GM23248 (cell line): ENCODE results near the gene ACTN2. TPM values are rescaled to one million over a fixed set of nuclear protein-coding genes. Genes with fewer than 3 reads are reported as not detected.
A peak's percentile ranks its signal among the peaks of the same experiment; 100 is the strongest.

Experiments
- DNase-seq: peaks from one replicate; pipeline ENCODE4 v3.0.0-alpha.2; 2015
- H2AFZ ChIP-seq: fragments of 200-600 bp; sonication (generic); 2 replicates; pipeline ENCODE4 v1.6.1; 2016; ENCODE audit warnings: antibody characterized with exemption
- H3F3A ChIP-seq: fragments of 200-600 bp; sonication (generic); 2 replicates; pipeline ENCODE4 v1.6.1; 2016; ENCODE audit warnings: mild to moderate bottlenecking, antibody characterized with exemption, mixed run types; ENCODE audit not compliant: insufficient read depth
- H3K27ac ChIP-seq: fragments of 200-600 bp; sonication (generic); 2 replicates; pipeline ENCODE4 v1.5.1; 2016; ENCODE audit warnings: mild to moderate bottlenecking
- H3K27me3 ChIP-seq: fragments of 200-600 bp; sonication (generic); replicated peaks from 2 replicates; pipeline ENCODE4 v1.6.1; 2016; ENCODE audit warnings: mild to moderate bottlenecking; ENCODE audit not compliant: insufficient read depth
- H3K36me3 ChIP-seq: fragments of 200-600 bp; sonication (generic); 2 replicates; pipeline ENCODE4 v1.6.1; 2016; ENCODE audit warnings: low read depth, mild to moderate bottlenecking
- H3K4me1 ChIP-seq: fragments of 200-600 bp; sonication (generic); 2 replicates; pipeline ENCODE4 v1.6.1; 2016; ENCODE audit warnings: mild to moderate bottlenecking; ENCODE audit not compliant: insufficient read depth
- H3K4me2 ChIP-seq: fragments of 200-600 bp; sonication (generic); one replicate; pipeline ENCODE4 v1.6.1; 2016; ENCODE audit warnings: mild to moderate bottlenecking; ENCODE audit not compliant: unreplicated experiment
- H3K4me3 ChIP-seq: fragments of 200-600 bp; sonication (generic); 2 replicates; pipeline ENCODE4 v1.5.1; 2016; ENCODE audit warnings: mild to moderate bottlenecking
- H3K79me2 ChIP-seq: fragments of 200-600 bp; sonication (generic); 2 replicates; pipeline ENCODE4 v1.6.1; 2016; ENCODE audit warnings: mild to moderate bottlenecking; ENCODE audit not compliant: insufficient read depth
- H3K9ac ChIP-seq: fragments of 200-600 bp; sonication (generic); 2 replicates; pipeline ENCODE4 v1.6.1; 2016; ENCODE audit warnings: mild to moderate bottlenecking
- H3K9me2 ChIP-seq: fragments of 200-600 bp; sonication (generic); 2 replicates; pipeline ENCODE4 v1.6.1; 2016; ENCODE audit warnings: mixed run types, mild to moderate bottlenecking, moderate library complexity; ENCODE audit not compliant: insufficient read depth
- H3K9me3 ChIP-seq: fragments of 200-600 bp; sonication (generic); one replicate; pipeline ENCODE4 v1.6.1; 2017; ENCODE audit warnings: low read depth
- H4K20me1 ChIP-seq: fragments of 200-600 bp; sonication (generic); 2 replicates; pipeline ENCODE4 v1.6.0; 2016; ENCODE audit not compliant: insufficient read depth
- EZH2 ChIP-seq: fragments of 200-600 bp; sonication (generic); IDR thresholded peaks from 2 replicates; pipeline ENCODE4 v1.6.1; 2018; ENCODE audit warnings: antibody characterized with exemption, mild to moderate bottlenecking; ENCODE audit not compliant: insufficient read depth, poor library complexity, severe bottlenecking
- EZH2phosphoT487 ChIP-seq: fragments of 200-600 bp; sonication (generic); IDR thresholded peaks from 2 replicates; pipeline ENCODE4 v1.6.1; 2018; ENCODE audit warnings: antibody characterized with exemption, moderate library complexity, mild to moderate bottlenecking, low read depth; ENCODE audit not compliant: insufficient read depth
- WGBS, 2 experiments: methylation state at CpG; one replicate each; pipeline ENCODE4 v1.1.6; 2015 to 2017; ENCODE audit warnings: low lambda C conversion rate in 2 of 2, low coverage in 1 of 2; ENCODE audit errors: missing lambda C conversion rate in 2 of 2; 5-methylcytosine and 5-hydroxymethylcytosine counted together
- in situ Hi-C: fragments of 300-500 bp; cut with MboI; formaldehyde crosslinking; loops from 2 replicates; pipeline ENCODE4 v1.15.0; 2020
- polyA plus RNA-seq: library from polyadenylated mRNA; unstranded; fragments of >200 nt; fragmentation: Nextera tagmentation; extraction: Ambion mirVana; gene quantifications from 2 replicates; pipeline ENCODE4 v1.2.1, GENCODE V29; 2016
- total RNA-seq: library from RNA; depleted of rRNA; stranded (reverse); fragments of >200 nt; shearing (Covaris generic); gene quantifications from 2 replicates; pipeline ENCODE4 v1.2.3, GENCODE V29; 2014

The ACTN2 gene
- total and polyA plus RNA-seq, 2 experiments from 2014 or later: not detected

- H3F3A ChIP-seq: no peaks in the 10 kb centered on the region
- TF ChIP-seq EZH2 (no peak), EZH2phosphoT487 (no peak)
- no peaks in the 10 kb centered on the region for H3K9me3 ChIP-seq
- H3K9me2 ChIP-seq: no peaks in the 10 kb centered on the region
- no peak overlapping the region for H3K27ac ChIP-seq
- H3K4me1 ChIP-seq: no peaks in the 10 kb centered on the region
- H2AFZ ChIP-seq: no peak overlapping the region
- no peaks in the 10 kb centered on the region for H3K79me2 ChIP-seq
- H3K4me3 ChIP-seq: no peak overlapping the region
- peak overlapping the region; percentile 42 for H3K4me2 ChIP-seq
- H4K20me1 ChIP-seq: no peaks in the 10 kb centered on the region
- peak; percentile 25 for DNase-seq
- no peaks in the 10 kb centered on the region for H3K36me3 ChIP-seq
- 1 to 4% methylated on average over 5 of the region's 5 CpGs for whole genome bisulfite sequencing, 2 experiments
- in situ Hi-C loops: no loop called here
- H3K9ac ChIP-seq: no peak overlapping the region
- H3K27me3 ChIP-seq: no peaks in the 10 kb centered on the region; the same call in 1 of the 2 replicates
These were observed 12.9 kb upstream of the ACTN2 start for GRCh38 chr1:236673289-236673919.

GRCh38 chr1:236677641-236678235 lies 8.6 kb upstream of the ACTN2 start:
- Histone ChIP-seq H3K27me3 (no peaks in the 10 kb centered on the region; the same call in 1 of the 2 replicates), H4K20me1 (no peaks in the 10 kb centered on the region), H2AFZ (no peak overlapping the region), H3K27ac (no peak overlapping the region), H3K79me2 (no peaks in the 10 kb centered on the region), H3K4me3 (no peak overlapping the region), H3K36me3 (no peaks in the 10 kb centered on the region), H3K4me2 (no peak overlapping the region), H3F3A (no peaks in the 10 kb centered on the region), H3K9me3 (no peaks in the 10 kb centered on the region), H3K4me1 (no peaks in the 10 kb centered on the region), H3K9me2 (no peaks in the 10 kb centered on the region), H3K9ac (no peak overlapping the region)
- WGBS, 2 experiments: 40 to 41% methylated on average over 3 of the region's 3 CpGs
- no peak for TF ChIP-seq EZH2
- TF ChIP-seq EZH2phosphoT487: no peak
- no peak for DNase-seq
- in situ Hi-C loops: no loop called here

GRCh38 chr1:236681219-236681618 lies 5.1 kb upstream of the ACTN2 start:
- H3K4me3 ChIP-seq: no peak overlapping the region
- H3K9ac ChIP-seq: no peak overlapping the region
- H3K4me1 ChIP-seq: no peaks in the 10 kb centered on the region
- H3K27ac ChIP-seq: no peak overlapping the region
- WGBS, 2 experiments: 21 to 23% methylated on average over 3 of the region's 3 CpGs
- no peak for TF ChIP-seq EZH2
- TF ChIP-seq EZH2phosphoT487: no peak
- no peak overlapping the region for H3K4me2 ChIP-seq
- in situ Hi-C loops: no loop called here
- H3K36me3 ChIP-seq: no peaks in the 10 kb centered on the region
- peaks cover 6% of the 10 kb centered on the region; the same call in 1 of the 2 replicates for H3K27me3 ChIP-seq
- no peaks in the 10 kb centered on the region for H4K20me1 ChIP-seq
- H3K79me2 ChIP-seq: no peaks in the 10 kb centered on the region
- H2AFZ ChIP-seq: no peak overlapping the region
- H3K9me3 ChIP-seq: no peaks in the 10 kb centered on the region
- no peaks in the 10 kb centered on the region for H3F3A ChIP-seq
- no peak for DNase-seq
- no peaks in the 10 kb centered on the region for H3K9me2 ChIP-seq

GRCh38 chr1:236685205-236685916 lies 938 bp upstream of the ACTN2 start:
- 71 to 75% methylated on average over 11 to 12 of the region's 12 CpGs for WGBS, 2 experiments
- H3K9me3 ChIP-seq: no peaks in the 10 kb centered on the region
- peak overlapping the region; percentile 51; the same call in 1 of the 2 replicates for H2AFZ ChIP-seq
- in situ Hi-C loops: no loop called here
- no peaks in the 10 kb centered on the region for H3K9me2 ChIP-seq
- H3K27me3 ChIP-seq: peaks cover 22% of the 10 kb centered on the region
- no peaks in the 10 kb centered on the region for H3F3A ChIP-seq
- no peaks in the 10 kb centered on the region for H3K36me3 ChIP-seq
- H3K4me3 ChIP-seq: no peak overlapping the region
- H3K9ac ChIP-seq: no peak overlapping the region
- H3K4me1 ChIP-seq: no peaks in the 10 kb centered on the region
- no peak overlapping the region for H3K27ac ChIP-seq
- no peak overlapping the region for H3K4me2 ChIP-seq
- H4K20me1 ChIP-seq: no peaks in the 10 kb centered on the region
- TF ChIP-seq EZH2phosphoT487 (no peak), EZH2 (no peak)
- no peak for DNase-seq
- no peaks in the 10 kb centered on the region for H3K79me2 ChIP-seq
